ENCODE data around the gene KCNA10. TPM values are rescaled to one million over a fixed set of nuclear protein-coding genes. Genes with fewer than 3 reads are reported as not detected.

The KCNA10 gene
- total and polyA plus RNA-seq, 2 experiments from 2014 or later, result not detected

GRCh38 chr1:110522560-110522959 is 3.6 kb upstream of the KCNA10 start (continued):
- no peak for TF ChIP-seq ZNF462 (CRISPR knock-in tag; IDR thresholded peaks at IDR 0.05)
- TF ChIP-seq EZH2phosphoT487 (IDR thresholded peaks at IDR 0.05; ENCODE audit: unreplicated experiment), result no peak
- TF ChIP-seq CREB1 (CRISPR knock-in tag; IDR thresholded peaks at IDR 0.05; ENCODE audit: low read depth), result no peak
- TF ChIP-seq STAT1 (IDR thresholded peaks at IDR 0.05; ENCODE audit: unreplicated experiment), result no peak

GRCh38 chr1:110520827-110521226 is 1.9 kb upstream of the KCNA10 start:
- no peaks in the 10 kb centered on the region for H3K27me3 ChIP-seq (ENCODE audit: insufficient read depth)
- H3K79me2 ChIP-seq (replicated peaks; ENCODE audit: insufficient read depth), result no peaks in the 10 kb centered on the region
- Mint-ChIP-seq H3K36me3 (ENCODE audit: low read depth) (peaks cover 16% of the 10 kb centered on the region), H3K4me3 (no peak overlapping the region), H3K27ac (no peak overlapping the region), H3K4me1 (peaks cover 20% of the 10 kb centered on the region), H3K27me3 (ENCODE audit: insufficient read depth, low read depth, poor library complexity) (peaks cover 13% of the 10 kb centered on the region), H3K9me3 (peaks cover 11% of the 10 kb centered on the region)
- H3K9me2 ChIP-seq (ENCODE audit: insufficient read depth), result peaks cover 20% of the 10 kb centered on the region
- DNase-seq (ENCODE audit: low spot score), result no peak
- H3K27ac ChIP-seq (ENCODE audit: low read depth), result no peak overlapping the region
- H3K4me2 ChIP-seq, result no peak overlapping the region
- H3K36me3 ChIP-seq (ENCODE audit: insufficient read depth), result no peaks in the 10 kb centered on the region
- no peak for ATAC-seq
- H3K4me1 ChIP-seq (ENCODE audit: insufficient read depth), result peaks cover 20% of the 10 kb centered on the region
- no peak overlapping the region for H3K4me3 ChIP-seq
- no peaks in the 10 kb centered on the region for H4K20me1 ChIP-seq (replicated peaks; ENCODE audit: insufficient read depth)
- no peak for TF ChIP-seq ZNF331 (CRISPR knock-in tag; IDR thresholded peaks at IDR 0.05; ENCODE audit: low read depth)
- no peak for TF ChIP-seq EZH2phosphoT487 (IDR thresholded peaks at IDR 0.05; ENCODE audit: unreplicated experiment)
- H3F3A ChIP-seq (replicated peaks; ENCODE audit: low read depth), result no peaks in the 10 kb centered on the region
- H2AFZ ChIP-seq, result no peak overlapping the region
